Stimulated activated CD8-positive, alpha-beta memory T cell treated with anti-CD3 and anti-CD28 coated beads, Interleukin-12 subunit alpha, Interleukin-12 subunit beta, amount 100 ng/mL, for 24 hours (primary cell): ENCODE data around the gene MRPS7.
A peak's percentile ranks its signal among the peaks of the same experiment; 100 is the strongest.
"Not testable (repeated sequence)": the region's sequence is repeated elsewhere in the genome, so short reads cannot be mapped to it uniquely, and the experiment has no call there.

Experiments used
- DNase-seq: peaks from one replicate; pipeline ENCODE4 v3.0.0-alpha.2; 2020; ENCODE audit errors: extremely low read depth

MRPS7 gene

DNA sequence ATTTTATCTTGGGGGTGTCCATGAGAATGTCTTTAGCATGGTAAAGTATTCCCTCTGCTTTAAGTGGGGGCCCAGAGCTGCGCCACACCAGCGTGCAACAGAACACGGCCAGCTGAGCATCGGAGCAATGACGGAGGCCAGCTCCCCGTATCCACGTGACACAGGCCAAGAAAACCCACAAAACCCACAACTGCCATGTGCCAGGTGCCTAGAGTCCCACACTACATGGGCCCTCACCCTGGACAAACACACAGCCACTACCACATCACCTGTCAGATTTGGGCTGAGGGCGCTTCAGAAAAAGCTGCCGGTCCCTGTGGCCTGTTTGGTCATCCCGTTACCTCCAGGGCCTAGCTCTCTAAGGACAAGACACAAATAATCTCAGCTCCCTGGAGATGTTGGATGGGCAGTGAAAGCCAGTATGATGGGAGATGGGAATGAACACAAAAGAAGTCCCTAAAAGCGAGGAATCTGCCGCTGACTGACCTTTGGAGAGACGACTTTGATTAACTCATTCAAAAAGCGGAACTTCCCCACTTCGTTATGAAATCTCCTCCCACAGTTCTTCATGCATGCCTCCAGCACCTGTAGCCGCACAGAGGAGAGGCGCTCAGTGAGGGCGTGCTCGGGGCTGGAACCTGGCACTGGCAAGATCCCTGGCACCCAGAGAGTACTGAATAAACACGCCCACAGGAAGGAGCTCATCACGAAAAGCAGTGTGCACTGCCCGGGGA is 17.4 kb upstream of the MRPS7 start:
- DNase-seq, result no peak

DNA sequence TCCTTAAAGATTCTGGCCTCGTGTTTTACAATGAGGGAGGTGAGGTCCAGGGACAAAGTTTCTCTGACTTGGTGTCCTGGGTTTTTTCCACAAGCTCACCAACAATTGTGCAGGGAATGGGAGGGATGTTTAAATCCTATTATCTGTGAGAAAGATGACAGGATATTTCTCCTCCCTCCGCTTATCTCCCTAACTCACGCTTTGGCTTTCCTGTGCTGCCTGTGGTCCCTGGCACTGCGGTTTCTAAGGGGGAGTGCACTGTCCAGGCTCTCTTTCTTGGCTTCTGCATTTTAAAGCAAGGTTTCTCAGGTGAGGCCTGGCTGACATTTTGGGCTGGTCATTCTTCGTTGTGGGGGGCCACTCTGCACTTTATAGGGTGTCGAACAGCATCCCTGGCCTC is 16.7 kb upstream of the MRPS7 start:
- no peak for DNase-seq

GRCh38 chr17:75246404-75246803 is 15.3 kb upstream of the MRPS7 start:
- DNase-seq, result no peak

GRCh38 chr17:75249564-75249963 is 12.1 kb upstream of the MRPS7 start:
- DNase-seq, result no peak

DNA sequence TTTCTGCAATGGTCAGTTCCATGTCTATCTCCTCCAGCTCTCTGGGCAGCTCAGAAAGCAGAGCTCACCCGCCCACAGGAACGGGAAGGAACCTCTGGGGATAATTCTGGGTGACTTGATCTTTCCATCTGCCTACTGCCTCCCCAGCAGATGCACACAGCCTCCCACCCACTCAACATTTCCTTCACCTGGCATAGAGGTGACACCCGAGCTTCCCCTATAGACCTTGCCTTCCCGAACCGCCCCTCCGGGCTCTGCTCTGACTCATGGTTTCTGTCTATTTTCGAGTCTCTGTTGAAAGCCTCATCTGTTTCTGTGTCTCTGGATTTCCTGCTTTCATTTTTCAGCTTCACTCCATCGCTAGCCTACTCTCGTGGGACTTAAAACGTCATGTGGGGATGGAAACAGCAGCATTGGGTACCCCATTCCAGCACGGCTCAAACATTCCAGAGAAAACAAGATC is 11.6 kb upstream of the MRPS7 start:
- peak; percentile 57 for DNase-seq

DNA sequence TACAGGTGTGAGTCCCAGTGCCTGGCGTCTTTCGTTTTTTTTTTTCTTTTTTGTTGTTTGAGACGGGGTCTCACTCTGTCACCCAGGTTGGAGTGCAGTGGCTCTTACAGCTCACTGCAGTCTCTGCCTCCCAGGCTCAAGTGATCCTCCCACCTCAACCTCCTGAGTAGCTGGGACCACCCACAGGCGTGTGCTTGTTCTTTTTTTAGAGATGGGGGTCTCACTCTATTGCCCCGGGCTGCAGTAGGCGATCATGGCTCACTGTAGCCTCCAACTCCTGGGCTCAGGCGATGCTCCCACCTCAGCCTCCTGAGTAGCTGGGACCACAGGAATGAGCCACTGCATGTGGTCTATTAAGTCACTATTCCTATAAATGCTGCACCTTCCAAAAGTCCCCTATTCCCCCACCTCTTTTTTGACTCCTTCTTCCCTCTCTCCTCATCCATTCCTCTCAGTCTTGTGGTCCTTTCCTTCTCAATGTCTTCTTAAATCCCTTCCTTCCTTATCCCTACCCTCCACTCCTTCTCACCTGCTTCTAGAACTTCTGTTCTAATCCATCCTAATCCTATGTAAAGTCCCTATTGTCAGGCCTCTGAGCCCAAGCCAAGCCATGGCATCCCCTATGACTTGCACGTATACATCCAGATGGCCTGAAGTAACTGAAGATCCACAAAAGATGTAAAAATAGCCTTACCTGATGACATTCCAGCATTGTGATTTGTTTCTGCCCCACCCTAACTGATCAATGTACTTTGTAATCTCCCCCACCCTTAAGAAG is 9.5 kb upstream of the MRPS7 start:
- no peak for DNase-seq

DNA sequence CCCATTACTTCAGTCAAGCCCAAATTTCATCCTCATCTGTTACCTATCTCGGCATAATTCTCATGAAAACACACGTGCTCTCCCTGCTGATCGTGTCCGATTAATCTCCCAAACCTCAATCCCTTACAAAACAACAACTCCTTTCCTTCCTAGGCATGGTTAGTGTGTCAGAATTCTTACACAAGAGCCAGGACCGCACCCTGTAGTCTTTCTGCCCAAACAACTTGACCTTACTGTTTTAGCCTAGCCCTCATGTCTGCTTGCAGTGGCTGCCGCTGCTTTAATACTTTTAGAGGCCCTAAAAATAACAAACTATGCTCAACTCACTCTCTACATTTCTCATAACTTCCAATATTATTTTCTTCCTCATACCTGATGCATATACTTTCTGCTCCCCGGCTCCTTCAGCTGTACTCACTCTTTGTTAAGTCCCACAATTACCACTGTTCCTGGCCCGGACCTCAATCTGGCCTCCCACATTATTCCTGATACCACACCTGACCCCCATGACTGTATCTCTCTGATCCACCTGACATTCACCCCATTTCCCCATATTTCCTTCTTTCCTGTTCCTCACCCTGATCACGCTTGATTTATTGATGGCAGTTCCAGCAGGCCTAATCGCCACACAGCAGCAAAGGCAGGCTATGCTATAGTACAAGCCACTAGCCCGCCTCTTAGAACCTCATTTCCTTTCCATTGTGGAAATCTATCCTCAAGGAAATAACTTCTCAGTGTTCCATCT is 5.6 kb upstream of the MRPS7 start:
- DNase-seq, result not testable (repeated sequence)

GRCh38 chr17:75257228-75257627 is 4.5 kb upstream of the MRPS7 start:
- not testable (repeated sequence) for DNase-seq

DNA sequence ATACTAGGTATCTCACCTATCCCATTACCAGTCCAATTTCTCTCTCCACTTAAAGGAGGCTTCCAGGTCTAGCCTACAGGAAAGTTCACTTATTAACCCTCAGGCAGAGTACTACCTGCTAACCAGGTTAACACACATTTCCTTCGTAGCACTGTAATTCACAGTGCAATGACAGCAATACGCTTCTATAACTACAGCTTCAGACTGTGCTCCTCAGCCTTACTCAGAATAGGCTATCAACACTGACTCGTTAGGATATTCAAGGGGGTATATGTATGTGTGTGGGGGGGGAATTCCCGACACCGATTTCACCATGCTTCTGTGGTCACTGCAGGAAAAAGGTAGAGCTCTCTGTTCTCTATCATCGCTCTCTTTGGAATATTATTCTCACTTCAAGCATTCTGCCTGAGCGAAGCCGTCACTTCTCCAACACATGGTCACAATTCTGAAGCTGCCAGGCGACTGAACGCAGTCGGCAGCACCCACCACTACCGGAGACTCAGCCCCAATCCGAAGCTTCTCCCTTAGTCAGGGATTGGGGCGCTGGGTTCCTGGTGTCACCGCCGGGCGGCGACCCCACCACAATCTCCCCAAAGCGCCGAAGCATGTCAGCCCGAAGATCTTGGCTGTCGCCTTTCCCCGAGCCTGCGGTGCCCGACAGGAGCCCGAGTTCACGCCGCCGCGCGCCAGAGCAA is 891 bp upstream of the MRPS7 start:
- DNase-seq, result no peak

DNA sequence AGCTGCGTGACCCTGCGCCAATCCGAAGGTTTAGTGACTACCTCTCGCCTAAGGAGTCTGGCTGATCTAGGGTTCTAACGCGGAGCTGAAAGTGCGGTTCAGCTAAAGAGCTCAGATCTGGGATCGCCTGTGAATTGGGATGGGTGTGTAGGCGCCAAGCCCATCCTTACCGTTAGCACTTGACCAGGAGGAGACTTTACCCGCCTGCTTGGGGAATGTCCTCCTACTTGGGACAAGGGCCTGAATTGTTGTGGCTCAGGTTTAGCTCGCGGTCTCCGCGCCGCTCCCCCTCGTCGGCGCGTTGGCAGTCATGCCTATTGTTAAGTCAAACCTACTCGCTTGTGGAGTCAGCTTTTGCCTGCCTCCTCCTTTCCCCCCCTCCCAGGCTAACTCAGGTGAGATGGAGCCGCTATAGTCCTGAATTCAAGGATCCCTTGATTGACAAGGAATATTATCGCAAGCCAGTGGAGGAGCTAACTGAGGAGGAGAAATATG is 480 bp downstream of the MRPS7 start:
- DNase-seq, result no peak

DNA sequence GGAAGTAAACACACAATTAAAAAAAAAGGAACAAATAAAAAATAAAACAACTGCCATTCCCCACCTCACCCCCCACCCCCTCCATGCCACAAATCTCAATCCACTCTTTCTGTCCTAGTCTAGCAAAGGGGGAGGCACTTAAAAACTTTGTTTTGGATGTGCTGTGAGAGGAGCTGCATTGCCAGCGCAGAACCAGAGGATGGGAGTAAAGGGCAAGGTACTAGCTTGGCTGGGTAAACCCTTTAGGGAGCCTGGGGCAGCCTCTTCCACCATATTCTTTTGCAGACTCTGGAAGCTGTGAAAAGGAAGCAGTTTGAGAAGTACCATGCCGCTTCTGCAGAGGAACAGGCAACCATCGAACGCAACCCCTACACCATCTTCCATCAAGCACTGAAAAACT is 1.4 kb downstream of the MRPS7 start:
- DNase-seq, result no peak

- no peak for DNase-seq
These were observed 4.1 kb downstream of the MRPS7 start for GRCh38 chr17:75265614-75266315.

GRCh38 chr17:75266316-75267152 is 4.9 kb downstream of the MRPS7 start:
- no peak for DNase-seq

GRCh38 chr17:75267153-75267410 is 5.4 kb downstream of the MRPS7 start:
- DNase-seq, result no peak

DNA sequence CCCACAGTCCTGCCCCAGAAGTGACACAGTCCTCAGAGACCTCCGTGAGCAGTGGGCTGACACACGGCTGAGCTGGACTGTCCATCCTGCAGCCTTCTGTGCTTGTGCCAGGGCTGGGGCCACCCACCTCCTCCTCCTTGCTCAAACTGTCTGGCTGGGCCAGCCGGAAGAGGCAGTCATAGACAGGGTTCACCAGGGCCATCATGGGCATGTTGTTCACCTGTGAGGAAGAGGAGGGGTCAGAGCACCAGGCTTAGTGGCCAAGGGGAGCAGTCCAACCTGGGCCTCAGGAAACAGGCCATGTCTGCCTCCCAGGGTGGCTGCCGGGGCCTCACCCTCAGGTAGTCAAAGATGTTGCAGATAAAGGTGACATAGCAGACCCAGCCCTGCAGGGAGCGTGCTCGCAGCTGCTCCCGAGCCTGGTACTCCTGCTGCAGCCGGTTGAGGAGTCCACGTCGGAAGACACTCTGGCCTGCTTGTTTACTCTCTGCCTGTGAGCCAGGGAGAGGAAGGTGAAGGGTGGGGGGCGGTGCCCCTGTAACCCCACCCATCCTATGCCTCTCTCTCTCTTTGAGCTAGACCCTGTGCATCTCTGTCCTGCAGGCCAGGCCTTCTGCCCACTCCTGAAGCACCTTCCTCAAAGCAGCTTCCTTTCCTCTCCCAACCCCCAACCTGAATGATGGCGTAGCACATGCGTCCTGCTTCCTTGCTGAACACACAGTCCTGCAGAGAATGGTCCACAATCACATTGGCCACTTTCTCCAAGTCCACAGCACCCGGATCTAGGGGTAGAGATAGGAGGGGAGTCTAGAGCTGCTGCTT is 5.9 kb downstream of the MRPS7 start:
- no peak for DNase-seq

DNA sequence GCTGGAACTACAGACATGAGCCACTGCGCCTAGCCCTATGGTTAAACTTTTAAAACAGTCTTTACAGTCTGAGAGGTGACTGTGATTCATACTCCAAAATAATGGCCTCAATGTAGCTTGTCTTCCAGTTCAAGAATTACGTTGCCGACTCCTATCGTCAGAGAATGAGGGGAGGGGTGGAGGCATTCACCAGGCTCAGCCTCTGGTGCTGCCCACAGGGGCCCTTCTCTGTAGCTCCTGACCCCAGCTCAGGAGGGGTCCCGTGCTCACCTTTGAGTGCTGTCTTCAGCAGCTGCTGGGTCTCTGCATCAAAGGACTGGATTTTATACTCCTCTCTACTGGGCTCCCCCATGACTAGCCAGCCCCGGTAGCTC is 8.2 kb downstream of the MRPS7 start:
- no peak for DNase-seq

DNA sequence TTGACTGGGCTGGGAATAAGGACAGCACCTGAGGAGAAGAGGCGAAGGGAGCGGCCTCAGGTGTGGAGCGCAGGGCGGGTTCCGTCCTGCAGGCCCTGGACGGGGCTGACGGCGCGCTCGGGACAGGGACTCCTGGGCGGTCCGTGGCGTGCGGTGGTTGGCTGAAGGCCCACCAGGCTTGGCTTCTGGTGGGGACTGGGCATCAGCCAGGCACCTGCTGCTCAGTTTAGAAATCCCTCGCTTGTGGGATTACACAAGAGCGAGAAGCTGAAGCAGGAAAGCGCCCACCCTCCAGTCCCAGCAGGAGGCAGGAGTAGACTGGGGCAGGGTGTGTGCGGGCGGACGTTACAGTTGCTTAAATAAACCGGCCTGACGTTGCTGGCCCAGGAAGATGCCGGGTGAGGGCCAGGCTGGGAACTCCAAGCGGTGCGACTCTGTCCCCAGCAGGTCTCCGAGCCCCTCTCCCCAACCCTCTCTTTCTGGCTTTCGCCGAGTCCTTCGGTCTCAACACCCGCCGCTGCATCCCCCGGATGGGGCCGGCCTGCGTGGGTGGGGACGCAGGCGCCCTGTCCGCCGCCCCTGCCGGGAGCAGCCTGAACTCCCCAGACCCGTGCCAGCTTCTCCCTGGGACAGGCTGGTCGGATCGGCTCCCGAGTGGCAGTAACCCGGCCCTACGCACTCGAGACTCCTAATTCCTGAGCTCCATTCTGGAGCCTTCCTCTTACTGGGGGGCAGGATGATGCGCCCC is 8.7 kb downstream of the MRPS7 start:
- DNase-seq, result no peak

DNA sequence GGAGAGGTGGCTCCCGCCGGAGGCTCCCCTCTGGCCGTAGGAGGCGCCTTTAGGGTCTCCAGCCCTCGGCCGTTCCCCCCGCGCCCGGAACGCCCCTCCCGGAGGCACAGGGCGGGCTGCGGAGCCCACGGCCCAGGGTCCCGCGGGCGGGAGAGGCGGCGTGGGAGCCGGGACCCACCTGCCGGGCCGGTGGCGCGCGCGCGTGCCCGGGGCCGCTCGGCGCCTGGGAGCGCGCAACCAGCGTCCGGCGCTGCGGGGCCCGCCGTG is 9.2 kb downstream of the MRPS7 start, which contains the start of gene MIF4GD:
TSS of gene MIF4GD (minus strand) at position 266 of the 267 bp plus-strand sequence. CDS start 1,036 bp downstream, outside the sequence.
- DNase-seq, result no peak
